Keratinocyte (primary cell): ENCODE data around the gene EPHB1.

ENCODE experiments used
- EZH2 ChIP-seq: IDR thresholded peaks from one replicate; pipeline ENCODE4 v1.6.1; 2012; ENCODE audit warnings: inconsistent platforms, mild to moderate bottlenecking, low read length, moderate library complexity
- TF ChIP-seq, protein P1 (sequence below), 3 experiments: IDR thresholded peaks in 1 of 3; conservative IDR thresholded peaks in 1 of 3; optimal IDR thresholded peaks in 1 of 3; 2 replicates in 2 of 3; 3 replicates in 1 of 3; pipeline versions ENCODE3 to v1.5.1; 2011; ENCODE audit warnings: low read length in 3 of 3, mild to moderate bottlenecking in 3 of 3, moderate library complexity in 2 of 3, control low read depth in 1 of 3, inconsistent platforms in 1 of 3; ENCODE audit not compliant: insufficient read depth in 2 of 3; ENCODE audit errors: extremely low read depth in 1 of 3

DNA sequence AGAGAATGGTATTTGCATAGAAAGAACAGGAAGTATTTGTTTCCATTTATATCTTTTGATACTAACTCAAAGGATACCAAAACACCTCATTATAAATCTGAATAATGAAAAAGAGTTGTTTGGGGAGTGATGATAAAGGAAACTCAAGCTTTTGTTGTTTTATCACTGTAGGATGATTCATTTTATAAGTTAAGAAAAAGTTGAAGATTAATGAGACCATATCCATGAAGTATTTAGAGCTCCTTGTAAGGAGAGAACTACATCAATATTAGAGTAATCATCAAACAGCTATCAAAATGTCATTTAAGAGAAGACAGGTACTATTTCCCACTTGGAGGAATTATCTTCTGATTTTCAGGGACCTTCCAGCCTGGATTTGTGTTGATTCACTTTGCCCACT lies 92.5 kb downstream of the EPHB1 start:
- TF ChIP-seq, protein P1, sequence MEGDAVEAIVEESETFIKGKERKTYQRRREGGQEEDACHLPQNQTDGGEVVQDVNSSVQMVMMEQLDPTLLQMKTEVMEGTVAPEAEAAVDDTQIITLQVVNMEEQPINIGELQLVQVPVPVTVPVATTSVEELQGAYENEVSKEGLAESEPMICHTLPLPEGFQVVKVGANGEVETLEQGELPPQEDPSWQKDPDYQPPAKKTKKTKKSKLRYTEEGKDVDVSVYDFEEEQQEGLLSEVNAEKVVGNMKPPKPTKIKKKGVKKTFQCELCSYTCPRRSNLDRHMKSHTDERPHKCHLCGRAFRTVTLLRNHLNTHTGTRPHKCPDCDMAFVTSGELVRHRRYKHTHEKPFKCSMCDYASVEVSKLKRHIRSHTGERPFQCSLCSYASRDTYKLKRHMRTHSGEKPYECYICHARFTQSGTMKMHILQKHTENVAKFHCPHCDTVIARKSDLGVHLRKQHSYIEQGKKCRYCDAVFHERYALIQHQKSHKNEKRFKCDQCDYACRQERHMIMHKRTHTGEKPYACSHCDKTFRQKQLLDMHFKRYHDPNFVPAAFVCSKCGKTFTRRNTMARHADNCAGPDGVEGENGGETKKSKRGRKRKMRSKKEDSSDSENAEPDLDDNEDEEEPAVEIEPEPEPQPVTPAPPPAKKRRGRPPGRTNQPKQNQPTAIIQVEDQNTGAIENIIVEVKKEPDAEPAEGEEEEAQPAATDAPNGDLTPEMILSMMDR (optimal IDR thresholded peaks at IDR 0.05 in 1 of 3, IDR thresholded peaks at IDR 0.05 in 1 of 3, conservative IDR thresholded peaks at IDR 0.05 in 1 of 3; ENCODE audit: extremely low read depth in 1 of 3, insufficient read depth in 2 of 3, low read length in 3 of 3) = no peak
- no peak for TF ChIP-seq EZH2
